PC-9 (cell line): ENCODE data around the gene CCDC154. TPM values are rescaled to one million over a fixed set of nuclear protein-coding genes. Genes with fewer than 3 reads are reported as not detected.

Source experiments
- BruUV-seq: library from RNA; stranded (reverse); fragments of 400-500 nt; replicated peaks from 2 replicates; lab custom pipeline; 2021; lab: Mats Ljungman, UMichigan
- CTCF ChIA-PET: fragments of 300-600 bp; sonication (Branson Sonifier 250); formaldehyde crosslinking; loops from one replicate; lab custom pipeline; 2022; ENCODE audit warnings: antibody characterized with exemption; lab: Charles Lee
- POLR2A ChIA-PET: fragments of 300-600 bp; sonication (Branson Sonifier 250); formaldehyde crosslinking; loops from one replicate; lab custom pipeline; 2022; ENCODE audit warnings: antibody characterized with exemption; ENCODE audit not compliant: unreplicated experiment; lab: Charles Lee
- DNase-seq, 2 experiments: peaks; one replicate each; pipeline versions ENCODE4 v3.0.0 to v3.0.0-alpha.2; 2015 to 2022; ENCODE audit warnings: mixed read lengths in 1 of 2
- H2AFZ ChIP-seq: fragments of 200-600 bp; sonication (generic); 2 replicates; pipeline ENCODE4 v1.8.1; 2017; ENCODE audit warnings: antibody characterized with exemption
- H3F3A ChIP-seq: fragments of 200-600 bp; sonication (generic); 2 replicates; pipeline ENCODE4 v1.8.1; 2017; ENCODE audit warnings: antibody characterized with exemption, mild to moderate bottlenecking, low read depth; ENCODE audit not compliant: insufficient read depth
- H3K27ac ChIP-seq: fragments of 200-600 bp; sonication (generic); 2 replicates; pipeline ENCODE4 v1.6.1; 2016; ENCODE audit warnings: mixed run types
- H3K27me3 ChIP-seq: fragments of 200-600 bp; sonication (generic); 2 replicates; pipeline ENCODE4 v1.6.1; 2016; ENCODE audit warnings: low read depth, mixed run types; ENCODE audit not compliant: insufficient read depth
- H3K36me3 ChIP-seq: fragments of 200-600 bp; sonication (generic); 2 replicates; pipeline ENCODE4 v1.6.1; 2016; ENCODE audit warnings: low read depth, mixed run types
- H3K4me1 ChIP-seq: fragments of 200-600 bp; sonication (generic); replicated peaks from 2 replicates; pipeline ENCODE4 v1.6.1; 2016; ENCODE audit warnings: mixed run types; ENCODE audit not compliant: insufficient read depth
- H3K4me2 ChIP-seq: fragments of 200-600 bp; sonication (generic); 2 replicates; pipeline ENCODE4 v1.6.1; 2017; ENCODE audit warnings: mixed run types
- H3K4me3 ChIP-seq: fragments of 200-600 bp; sonication (generic); 2 replicates; pipeline ENCODE4 v1.6.1; 2016; ENCODE audit warnings: mixed run types
- H3K79me2 ChIP-seq: fragments of 200-600 bp; sonication (generic); 2 replicates; pipeline ENCODE4 v1.6.1; 2017; ENCODE audit warnings: low read depth, mixed run types
- H3K9me2 ChIP-seq: fragments of 200-600 bp; sonication (generic); 2 replicates; pipeline ENCODE4 v1.8.1; 2017; ENCODE audit warnings: mild to moderate bottlenecking; ENCODE audit not compliant: insufficient read depth
- H3K9me3 ChIP-seq: fragments of 200-600 bp; sonication (generic); 2 replicates; pipeline ENCODE4 v1.8.1; 2016; ENCODE audit warnings: low read depth; ENCODE audit not compliant: insufficient read depth
- H4K20me1 ChIP-seq: fragments of 200-600 bp; sonication (generic); 2 replicates; pipeline ENCODE4 v1.8.1; 2017; ENCODE audit not compliant: insufficient read depth
- CTCF ChIP-seq: fragments of 200-600 bp; sonication (generic); conservative IDR thresholded peaks from 2 replicates; pipeline ENCODE4 v1.6.1; 2017; ENCODE audit warnings: mixed run types, antibody characterized with exemption, mild to moderate bottlenecking, moderate library complexity
- EZH2 ChIP-seq: fragments of 200-600 bp; sonication (generic); IDR thresholded peaks from 2 replicates; pipeline ENCODE4 v1.8.0; 2017; ENCODE audit warnings: antibody characterized with exemption, low read depth
- intact Hi-C: fragments of 100-400 bp; cut with micrococcal nuclease; formaldehyde crosslinking; loops from one replicate; pipeline ENCODE4 v1.10.0; 2022; ENCODE audit not compliant: unreplicated experiment
- total RNA-seq: library from RNA; stranded (reverse); gene quantifications from 2 replicates; pipeline ENCODE4 v1.2.3, GENCODE V29; 2021

CCDC154 gene
- total RNA-seq, 1 experiment from 2014 or later = 2.4 TPM

GRCh38 chr16:1461146-1461545 is 16.8 kb upstream of the CCDC154 start:
- no peak overlapping the region for H3K27ac ChIP-seq
- H3K9me3 ChIP-seq = no peaks in the 10 kb centered on the region
- no TSS peak for BruUV-seq
- DNase-seq = no peak
- ChIA-PET CTCF (no interaction called here), POLR2A (interaction anchor here (0.6 kb wide), 1 partner anchor 218 kb away, joined by 3 read pairs; no protein-coding TSS in a partner anchor)
- no peak overlapping the region for H3K4me2 ChIP-seq
- no peak overlapping the region for H3K4me3 ChIP-seq
- H3F3A ChIP-seq = no peaks in the 10 kb centered on the region
- no peaks in the 10 kb centered on the region for H3K36me3 ChIP-seq
- H2AFZ ChIP-seq = no peak overlapping the region
- no peaks in the 10 kb centered on the region for H3K27me3 ChIP-seq
- H3K9me2 ChIP-seq = no peaks in the 10 kb centered on the region
- no peaks in the 10 kb centered on the region for H3K4me1 ChIP-seq
- H3K79me2 ChIP-seq = peaks cover under 1% of the 10 kb centered on the region; the same call in 1 of the 2 replicates
- TF ChIP-seq CTCF (no peak), EZH2 (no peak)
- intact Hi-C loops = no loop called here
- peaks cover 4% of the 10 kb centered on the region for H4K20me1 ChIP-seq

- H3K4me2 ChIP-seq = no peak overlapping the region
- no peaks in the 10 kb centered on the region for H3K36me3 ChIP-seq
- no peak for DNase-seq
- no peaks in the 10 kb centered on the region for H3K9me2 ChIP-seq
- TF ChIP-seq CTCF (no peak), EZH2 (no peak)
- POLR2A ChIA-PET = interaction anchor here (0.6 kb wide), 1 partner anchor 217 kb away, joined by 3 read pairs; no protein-coding TSS in a partner anchor
- H3K4me1 ChIP-seq = no peaks in the 10 kb centered on the region
- no peaks in the 10 kb centered on the region for H3K79me2 ChIP-seq
- H3K27ac ChIP-seq = no peak overlapping the region
- H4K20me1 ChIP-seq = no peaks in the 10 kb centered on the region; the same call in 1 of the 2 replicates
- H3K4me3 ChIP-seq = no peak overlapping the region
- CTCF ChIA-PET = no interaction called here
- no peaks in the 10 kb centered on the region for H3K9me3 ChIP-seq
- BruUV-seq = no TSS peak
- H3F3A ChIP-seq = no peaks in the 10 kb centered on the region
- intact Hi-C loops = no loop called here
- no peaks in the 10 kb centered on the region for H3K27me3 ChIP-seq
- no peak overlapping the region for H2AFZ ChIP-seq
Measured at GRCh38 chr16:1460602-1461138, 16.3 kb upstream of the CCDC154 start.

DNA sequence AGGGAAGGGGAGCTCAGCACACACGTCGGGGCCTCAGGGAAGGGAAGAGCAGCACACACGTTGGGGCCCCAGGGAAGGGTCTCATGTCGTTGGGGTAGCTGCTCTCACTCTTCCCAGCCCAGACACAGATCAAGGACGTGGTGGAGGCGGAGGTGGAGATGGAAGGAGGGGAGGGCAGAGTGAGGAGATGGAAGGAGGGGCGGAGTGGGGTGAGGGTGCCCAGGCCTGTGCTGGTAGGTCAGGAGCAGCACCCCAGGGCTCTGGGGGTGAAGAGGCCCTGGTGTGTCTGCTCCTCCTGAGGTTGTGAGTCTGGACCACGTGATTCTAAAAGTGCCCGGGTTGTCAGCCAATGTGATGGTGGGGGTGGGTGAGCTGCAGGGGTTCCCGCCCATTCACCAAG is 15.6 kb upstream of the CCDC154 start:
- CTCF ChIA-PET = no interaction called here
- H3K4me1 ChIP-seq = no peaks in the 10 kb centered on the region
- no peaks in the 10 kb centered on the region for H3K27me3 ChIP-seq
- POLR2A ChIA-PET = interaction anchor here (0.6 kb wide), 1 partner anchor 152 kb away, joined by 3 read pairs; no protein-coding TSS in a partner anchor
- no peak overlapping the region for H3K27ac ChIP-seq
- H3F3A ChIP-seq = no peaks in the 10 kb centered on the region
- no peaks in the 10 kb centered on the region for H3K9me2 ChIP-seq
- no peaks in the 10 kb centered on the region; the same call in 1 of the 2 replicates for H4K20me1 ChIP-seq
- BruUV-seq = no TSS peak
- intact Hi-C loops = no loop called here
- no peak overlapping the region for H3K4me2 ChIP-seq
- DNase-seq = no peak
- no peak for TF ChIP-seq EZH2
- TF ChIP-seq CTCF = no peak
- no peak overlapping the region for H3K4me3 ChIP-seq
- H3K79me2 ChIP-seq = no peaks in the 10 kb centered on the region
- no peaks in the 10 kb centered on the region for H3K36me3 ChIP-seq
- no peaks in the 10 kb centered on the region for H3K9me3 ChIP-seq
- H2AFZ ChIP-seq = no peak overlapping the region
